Upper lobe of left lung (tissue), 4 donors: Measurements from ENCODE around the gene PCSK5.

ENCODE experiments used
- POLR2A ChIP-seq, 4 donors: fragments of 450-650 bp; IDR thresholded peaks; one replicate each; pipeline ENCODE4 v1.5.1; 2016 to 2017; ENCODE audit warnings: antibody characterized with exemption in 4 of 4, mild to moderate bottlenecking in 2 of 4
- TF ChIP-seq, protein P1 (sequence below), 6 experiments: fragments of 450-650 bp in 4 of 6; fragments of 200-600 bp in 2 of 6; sonication (generic) in 2 of 6; IDR thresholded peaks; one replicate each; pipeline ENCODE4 v1.5.1; 2016 to 2019; ENCODE audit warnings: antibody characterized with exemption in 6 of 6

DNA sequence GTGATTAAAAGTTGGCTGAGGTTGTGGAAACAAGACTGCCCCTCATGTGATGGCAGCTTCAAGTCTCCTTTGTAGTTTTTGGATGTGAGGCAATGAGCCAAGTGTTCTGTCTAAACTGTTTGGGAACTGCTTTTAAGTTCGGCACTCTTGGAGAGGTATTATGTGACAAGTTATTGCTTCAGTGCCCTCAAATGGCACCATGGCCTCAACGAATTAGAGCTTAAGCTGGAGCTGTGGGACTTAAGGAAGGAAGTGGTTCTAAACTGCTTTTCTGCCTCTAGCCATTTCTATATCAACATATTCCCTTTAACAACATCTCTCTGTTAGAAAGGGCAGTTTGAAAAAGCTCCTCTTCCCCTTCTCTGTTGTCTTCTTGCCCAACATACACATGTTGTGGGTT, 276.1 kb downstream of the PCSK5 start:
- no peak for TF ChIP-seq POLR2A (IDR thresholded peaks at IDR 0.05)
- TF ChIP-seq, protein P1, sequence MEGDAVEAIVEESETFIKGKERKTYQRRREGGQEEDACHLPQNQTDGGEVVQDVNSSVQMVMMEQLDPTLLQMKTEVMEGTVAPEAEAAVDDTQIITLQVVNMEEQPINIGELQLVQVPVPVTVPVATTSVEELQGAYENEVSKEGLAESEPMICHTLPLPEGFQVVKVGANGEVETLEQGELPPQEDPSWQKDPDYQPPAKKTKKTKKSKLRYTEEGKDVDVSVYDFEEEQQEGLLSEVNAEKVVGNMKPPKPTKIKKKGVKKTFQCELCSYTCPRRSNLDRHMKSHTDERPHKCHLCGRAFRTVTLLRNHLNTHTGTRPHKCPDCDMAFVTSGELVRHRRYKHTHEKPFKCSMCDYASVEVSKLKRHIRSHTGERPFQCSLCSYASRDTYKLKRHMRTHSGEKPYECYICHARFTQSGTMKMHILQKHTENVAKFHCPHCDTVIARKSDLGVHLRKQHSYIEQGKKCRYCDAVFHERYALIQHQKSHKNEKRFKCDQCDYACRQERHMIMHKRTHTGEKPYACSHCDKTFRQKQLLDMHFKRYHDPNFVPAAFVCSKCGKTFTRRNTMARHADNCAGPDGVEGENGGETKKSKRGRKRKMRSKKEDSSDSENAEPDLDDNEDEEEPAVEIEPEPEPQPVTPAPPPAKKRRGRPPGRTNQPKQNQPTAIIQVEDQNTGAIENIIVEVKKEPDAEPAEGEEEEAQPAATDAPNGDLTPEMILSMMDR (IDR thresholded peaks at IDR 0.05) = no peak
